Endometrial microvascular endothelial cells (primary cell): ENCODE measurements around the gene FCN1. TPM values are rescaled to one million over a fixed set of nuclear protein-coding genes. Genes with fewer than 3 reads are reported as not detected.

Source experiments
- in situ Hi-C: cut with HindIII; loops from 2 replicates; pipeline ENCODE4 v1.10.0; 2017; ENCODE audit warnings: low sequenced_read_pairs, low pct_unique_long_range_greater_than_20kb; ENCODE audit errors: inconsistent ontology term
- total RNA-seq: library from RNA; depleted of rRNA; stranded (reverse); fragments of >200 nt; gene quantifications from one replicate; pipeline ENCODE4 v1.2.3, GENCODE V29; 2015; ENCODE audit errors: inconsistent ontology term

The FCN1 gene
- total RNA-seq, 1 donor from 2014 or later, result not detected

DNA sequence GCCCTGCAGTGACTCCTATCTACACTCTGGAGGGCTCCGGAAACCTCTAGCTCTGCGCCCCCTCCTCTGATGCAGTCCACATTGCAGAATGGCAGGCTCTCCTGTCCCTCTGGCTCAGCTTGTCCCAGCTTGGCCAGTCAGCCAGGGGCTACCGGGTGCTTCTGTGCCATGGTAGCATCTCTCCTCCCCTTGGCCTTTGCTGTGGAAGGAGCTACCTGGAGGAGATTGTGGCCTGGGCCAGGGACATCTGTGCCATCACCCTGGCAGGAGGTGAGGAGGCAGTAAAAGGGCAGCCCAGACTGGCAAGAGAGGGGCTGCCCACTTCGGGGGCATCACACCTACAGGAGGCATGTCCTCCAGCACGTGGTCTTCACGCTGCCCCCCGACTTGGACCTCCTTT is 38.1 kb upstream of the FCN1 start:
- in situ Hi-C loops, result no loop called here

DNA sequence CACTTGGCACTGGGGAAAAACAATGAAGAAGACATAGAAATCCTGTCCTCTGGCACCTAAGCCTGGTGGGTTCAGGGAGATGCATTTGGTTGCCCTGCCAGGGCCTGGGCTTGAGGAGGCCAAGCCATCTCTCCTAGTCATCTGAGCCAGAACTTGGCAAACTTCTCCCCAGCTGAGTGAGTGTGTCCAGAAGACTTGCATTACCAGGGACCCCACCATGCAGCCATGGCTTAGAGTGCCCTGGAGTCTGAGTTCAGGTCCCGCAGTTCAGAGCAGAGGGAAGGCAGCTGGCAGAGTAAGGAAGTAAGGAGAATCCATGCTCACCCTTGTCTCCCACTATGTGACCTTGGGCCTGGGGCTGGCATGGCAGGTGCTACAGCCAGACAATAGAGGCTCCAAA is 37.4 kb upstream of the FCN1 start:
- in situ Hi-C loops, result no loop called here

DNA sequence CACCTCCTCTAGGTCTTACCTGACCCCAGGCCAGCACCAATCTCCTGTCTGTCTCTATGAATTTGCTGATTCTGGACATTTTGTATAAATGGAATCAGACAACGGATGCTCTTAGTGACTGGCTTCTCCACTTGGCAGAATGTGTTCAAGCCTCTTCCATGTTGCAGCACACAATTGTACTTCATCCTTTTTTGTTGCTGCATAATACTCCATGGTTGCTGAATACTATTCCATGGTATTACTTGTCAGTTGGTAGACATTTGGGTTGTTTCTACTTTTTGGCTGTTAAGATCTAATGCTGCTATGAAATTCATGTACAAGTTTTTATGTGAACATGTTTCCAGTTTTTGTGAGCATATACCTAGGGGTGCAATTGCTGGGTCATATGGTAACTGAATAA is 34.3 kb upstream of the FCN1 start:
- in situ Hi-C loops, result no loop called here

DNA sequence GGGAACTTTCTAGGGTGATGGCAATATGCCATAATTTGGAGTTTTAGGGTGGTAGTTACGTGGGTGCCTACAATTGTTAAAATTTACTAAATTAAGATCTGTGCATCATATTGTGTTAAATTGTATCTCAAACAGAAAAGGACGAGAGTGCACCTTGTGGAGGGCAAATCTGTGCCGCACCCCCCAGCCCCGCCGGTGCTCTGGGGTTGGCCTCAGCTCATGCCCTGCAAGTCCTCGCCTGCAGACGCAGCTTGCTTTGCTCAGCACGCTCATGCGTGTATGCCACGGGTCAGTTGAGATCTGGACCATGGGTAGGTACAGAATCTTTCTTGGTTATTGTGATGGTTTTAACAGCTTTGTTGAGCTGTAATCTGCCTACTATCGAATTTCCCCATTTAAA is 33.7 kb upstream of the FCN1 start:
- in situ Hi-C loops, result no loop called here

DNA sequence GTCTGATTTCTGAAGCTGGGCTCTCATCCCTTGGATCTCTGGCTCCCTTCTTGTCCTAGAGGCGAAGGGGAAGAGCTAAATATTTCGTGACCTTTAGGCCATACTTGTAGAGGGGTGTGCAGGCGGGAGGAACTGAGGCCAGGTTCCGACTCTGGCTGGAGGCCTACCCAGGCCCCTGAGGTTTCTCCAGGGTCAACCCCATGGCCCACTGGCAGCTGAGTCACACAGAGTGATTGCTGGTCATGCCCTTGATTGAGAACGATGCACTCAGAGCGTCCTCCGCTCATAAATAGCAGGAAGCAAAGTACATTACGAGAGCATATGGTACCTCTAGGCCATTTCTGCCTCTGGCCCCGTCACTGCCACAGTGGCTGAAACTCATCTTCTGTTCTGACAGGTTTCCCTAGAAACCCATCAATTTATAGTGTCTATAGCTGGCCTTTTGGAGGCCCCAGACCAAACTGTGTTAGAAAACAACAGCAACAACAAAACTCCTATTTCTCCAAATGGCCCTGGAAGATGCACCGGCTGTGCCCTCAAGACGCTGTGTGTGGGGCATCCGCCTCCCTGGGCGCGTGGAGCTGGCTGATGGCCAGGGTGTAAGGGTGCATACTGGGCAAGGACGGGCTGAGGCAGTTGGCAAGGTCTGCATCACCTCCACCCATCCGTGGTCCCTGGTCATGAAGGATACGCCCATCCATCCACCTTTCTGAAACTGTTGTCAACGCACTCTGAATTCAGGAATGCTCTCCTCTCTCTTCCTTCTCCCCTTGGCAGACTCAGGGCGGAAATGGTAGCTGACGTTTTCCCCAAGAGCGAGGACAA is 32.9 kb upstream of the FCN1 start:
- in situ Hi-C loops, result no loop called here

DNA sequence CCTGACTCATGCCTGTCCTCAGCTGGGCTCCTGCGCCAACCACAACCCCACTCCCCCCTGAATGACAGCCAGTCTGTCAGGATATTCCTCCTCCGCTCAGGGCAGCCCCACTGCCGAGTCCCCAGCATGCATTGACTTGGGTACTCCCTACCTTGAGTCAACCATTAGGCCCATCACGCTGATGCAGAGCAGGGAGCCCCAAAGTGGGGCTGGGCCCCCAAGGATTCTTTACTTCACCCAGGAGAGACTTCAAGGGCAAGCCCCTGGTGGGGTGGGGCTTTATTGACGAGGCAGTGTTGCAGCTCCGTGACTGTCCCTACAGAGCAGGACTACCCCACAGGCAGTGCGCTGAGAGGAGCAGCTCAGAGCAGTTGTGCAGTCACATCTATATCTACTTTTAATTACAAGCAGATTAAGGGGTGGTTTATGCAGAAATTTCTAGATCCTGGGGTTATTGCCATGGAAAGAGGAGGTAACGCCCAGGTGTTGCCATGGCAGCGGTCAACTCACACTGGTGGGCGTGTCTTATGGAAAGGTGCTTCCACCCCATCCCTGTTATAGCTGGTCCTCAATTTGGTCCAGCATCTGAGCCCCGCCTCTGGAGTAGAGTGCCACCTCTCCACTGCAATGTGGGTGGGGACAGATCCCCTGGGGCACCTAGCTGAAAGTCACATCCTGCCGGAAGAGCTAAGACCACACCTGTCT is 32.1 kb upstream of the FCN1 start:
- in situ Hi-C loops, result no loop called here

DNA sequence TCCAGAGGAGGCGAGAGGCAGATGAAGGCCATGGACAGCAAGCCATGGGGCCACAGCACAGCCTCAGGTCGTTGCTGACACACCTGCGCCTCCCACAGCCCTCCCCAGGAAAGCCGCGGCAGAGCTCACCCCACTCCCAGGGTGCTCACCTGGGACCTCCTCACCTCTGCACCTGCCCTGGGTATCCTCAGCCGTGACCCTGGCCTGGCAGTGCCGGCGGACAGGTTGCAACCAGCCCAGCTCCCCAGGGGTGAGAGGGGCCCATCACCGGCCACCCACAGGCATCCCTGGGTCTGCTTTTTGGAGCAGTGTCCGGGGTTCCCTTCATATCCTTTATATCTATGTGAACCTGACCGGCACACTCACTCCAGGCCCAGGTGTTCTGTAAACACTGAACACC is 30.4 kb upstream of the FCN1 start:
- in situ Hi-C loops, result no loop called here

DNA sequence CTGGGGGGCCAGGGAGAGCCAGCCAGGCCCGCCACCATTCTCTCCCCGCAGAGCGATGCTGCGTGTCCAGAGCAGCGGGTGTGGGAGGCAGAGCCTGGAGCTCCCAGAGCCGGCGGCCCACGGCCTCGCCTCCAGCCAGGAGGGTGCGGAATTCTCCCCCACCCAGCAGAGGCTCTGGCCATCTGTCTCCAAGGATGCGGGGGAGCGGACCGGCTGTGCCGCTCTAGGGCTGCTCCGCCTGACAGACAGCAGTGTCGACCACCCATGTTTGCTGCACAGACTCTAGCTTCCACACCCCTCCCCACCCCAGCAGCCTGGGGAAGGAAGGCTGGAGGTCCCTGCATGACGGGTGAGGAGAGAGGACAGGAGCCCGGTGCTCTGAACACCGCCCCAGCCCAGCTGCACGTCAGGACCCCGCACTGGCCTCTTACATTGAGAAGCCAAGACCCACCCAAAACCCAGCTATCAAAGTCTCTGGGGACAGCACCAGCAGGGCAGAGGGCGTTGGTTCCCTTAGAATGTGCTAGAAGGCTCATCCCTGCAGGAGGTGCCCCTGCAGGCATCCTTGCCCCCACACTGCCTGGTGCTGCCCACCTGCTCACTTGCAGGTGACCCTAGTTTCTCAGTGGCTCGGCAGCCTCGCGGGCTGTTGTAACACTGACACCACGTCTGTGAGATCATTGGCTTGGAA is 29.7 kb upstream of the FCN1 start:
- in situ Hi-C loops, result no loop called here

DNA sequence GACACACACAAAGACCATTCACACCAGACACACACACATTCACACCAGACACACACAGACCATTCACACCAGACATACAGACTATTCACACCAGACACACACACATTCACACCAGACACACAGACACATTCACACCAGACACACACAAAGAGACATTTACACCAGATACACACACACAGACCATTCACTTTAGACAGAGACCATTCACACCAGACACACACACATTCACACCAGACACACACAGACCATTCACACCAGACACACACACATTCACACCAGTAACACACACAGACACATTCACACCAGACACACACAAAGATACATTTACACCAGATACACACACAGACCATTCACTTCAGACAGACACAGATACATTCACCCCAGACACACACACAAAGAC is 29.0 kb upstream of the FCN1 start:
- in situ Hi-C loops, result no loop called here

DNA sequence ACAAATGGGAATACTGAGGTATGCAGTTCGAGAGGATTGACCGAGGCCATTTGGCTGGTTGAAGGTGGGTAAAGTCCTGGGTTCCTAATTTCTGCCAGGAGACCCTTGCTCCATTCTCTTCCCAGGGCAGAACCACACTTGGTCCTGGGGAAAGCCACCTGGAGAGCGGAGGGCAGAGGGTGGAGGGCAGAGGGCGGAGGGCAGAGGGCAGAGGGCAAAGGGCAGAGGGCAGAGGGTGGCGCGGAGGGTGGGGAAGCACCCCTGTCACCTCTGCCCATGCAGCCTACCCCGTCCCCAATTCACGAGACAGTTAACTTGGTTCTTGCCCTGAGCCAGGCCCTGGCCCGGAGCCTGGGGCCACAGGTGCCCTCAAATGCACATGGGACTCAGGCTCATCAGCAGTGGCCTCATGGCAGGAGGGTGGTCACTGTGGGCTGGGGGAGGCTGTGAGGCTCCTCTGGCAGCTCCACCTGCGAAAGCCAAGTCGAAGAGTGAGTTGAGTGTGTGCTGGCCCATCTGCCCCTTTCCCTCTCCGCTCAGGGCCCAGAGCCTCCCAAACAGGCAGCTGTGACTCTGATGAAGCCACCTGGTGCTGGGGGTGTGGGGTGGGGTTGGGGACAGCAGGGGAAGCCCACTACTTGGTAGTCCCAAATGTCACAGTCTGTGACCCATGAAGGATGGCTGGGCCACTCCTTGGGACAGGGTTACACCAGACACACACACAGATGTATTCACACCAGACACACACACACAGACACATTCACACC is 28.0 kb upstream of the FCN1 start:
- in situ Hi-C loops, result no loop called here

DNA sequence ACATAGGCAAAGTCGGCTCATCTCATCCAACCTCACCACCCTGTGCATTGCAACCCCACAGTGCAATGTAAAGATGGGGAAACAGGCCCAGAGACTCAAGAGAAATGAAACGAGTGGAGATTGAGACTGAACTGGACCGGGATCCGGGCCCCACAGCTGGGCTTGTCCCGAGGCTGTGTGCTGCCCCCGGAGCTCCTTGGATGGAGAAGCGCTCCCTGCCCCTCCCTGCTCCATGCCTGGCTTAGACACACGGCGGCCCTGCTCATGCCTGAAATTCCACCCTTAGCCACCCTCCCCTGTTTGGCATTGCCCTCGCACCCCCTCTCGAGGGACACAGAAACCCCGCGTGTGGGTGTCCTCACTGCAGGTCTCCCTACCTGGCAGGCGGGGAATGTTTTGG is 27.2 kb upstream of the FCN1 start:
- in situ Hi-C loops, result no loop called here

DNA sequence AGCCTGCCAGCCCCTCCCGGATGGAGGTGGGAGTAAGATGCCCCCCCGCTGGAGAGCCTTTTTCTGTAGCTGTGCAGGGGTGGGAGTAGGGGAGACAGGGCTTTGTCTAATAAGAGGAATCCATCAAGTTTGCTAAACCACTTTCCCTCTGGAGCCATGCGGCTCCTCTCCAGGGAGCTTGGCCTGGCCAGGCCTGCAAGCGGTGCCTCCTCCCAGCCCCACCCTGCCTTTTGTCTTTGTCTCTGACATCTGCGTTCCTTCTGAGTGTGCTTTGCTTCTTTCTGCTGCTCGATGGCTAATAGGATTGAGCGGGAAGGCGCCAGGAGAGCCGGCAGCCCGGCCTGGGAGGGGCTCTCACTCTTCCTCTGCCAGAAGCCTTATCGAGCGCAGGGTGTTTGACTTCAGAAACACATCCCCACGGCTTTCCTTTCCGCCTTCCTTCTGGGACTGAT is 26.7 kb upstream of the FCN1 start:
- in situ Hi-C loops, result no loop called here

DNA sequence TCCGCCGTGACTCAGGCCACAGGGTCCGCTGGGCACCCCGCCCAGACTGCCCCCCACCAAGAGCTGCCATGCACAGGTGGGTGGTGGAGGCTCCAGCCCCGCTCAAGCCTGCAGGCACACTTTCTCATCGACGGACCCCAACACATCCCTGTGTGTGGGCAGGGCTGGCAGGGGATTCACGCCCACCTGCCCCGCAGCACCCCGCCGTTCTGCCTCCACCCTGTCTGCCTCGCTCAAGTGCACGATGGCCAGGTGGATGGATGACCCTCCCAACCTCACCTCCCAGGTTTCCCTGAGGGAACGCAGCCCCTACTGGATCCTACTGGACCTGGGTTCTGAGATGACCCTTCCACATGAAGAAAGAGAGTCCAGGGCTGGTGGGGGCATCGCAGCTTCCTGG is 26.1 kb upstream of the FCN1 start:
- in situ Hi-C loops, result no loop called here

DNA sequence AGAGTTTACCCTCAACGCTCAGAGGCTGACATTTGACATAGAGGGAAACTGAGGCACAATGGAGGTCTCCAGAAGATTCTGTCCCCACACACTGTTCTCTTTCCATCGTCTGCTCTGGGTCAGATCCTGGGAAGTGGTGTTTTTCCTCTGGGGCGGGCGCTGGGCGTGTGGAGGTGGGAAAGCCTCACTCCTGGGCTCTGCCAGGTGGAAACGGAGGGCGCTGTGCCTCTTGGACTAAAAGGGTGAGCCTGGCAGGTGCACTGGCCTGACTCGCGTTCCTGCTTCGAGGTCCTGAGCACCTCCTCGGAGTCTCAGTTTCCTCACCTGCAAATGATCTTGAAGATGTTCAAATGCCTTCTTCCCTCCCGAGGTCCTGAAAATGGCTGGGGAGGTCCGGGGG is 25.7 kb upstream of the FCN1 start:
- in situ Hi-C loops, result no loop called here

DNA sequence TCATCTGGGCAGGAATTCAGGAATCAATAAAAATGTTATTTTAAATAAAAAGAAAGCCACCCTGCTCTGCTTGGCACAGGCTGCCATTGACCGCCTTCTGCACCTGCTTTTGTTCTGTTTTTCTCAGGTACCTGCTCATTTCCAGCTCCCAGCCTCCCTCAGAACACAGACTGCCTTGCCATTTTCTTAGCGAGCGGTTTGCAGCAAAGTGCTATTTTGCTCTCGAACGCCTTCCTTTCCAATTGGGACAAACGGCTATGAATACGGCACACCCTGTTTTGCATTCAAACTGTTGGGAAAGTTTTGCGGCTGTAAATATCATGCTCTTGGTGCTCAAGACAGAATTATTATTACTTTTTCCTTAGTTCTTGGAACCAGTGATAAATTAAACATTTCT is 25.1 kb upstream of the FCN1 start:
- in situ Hi-C loops, result no loop called here

DNA sequence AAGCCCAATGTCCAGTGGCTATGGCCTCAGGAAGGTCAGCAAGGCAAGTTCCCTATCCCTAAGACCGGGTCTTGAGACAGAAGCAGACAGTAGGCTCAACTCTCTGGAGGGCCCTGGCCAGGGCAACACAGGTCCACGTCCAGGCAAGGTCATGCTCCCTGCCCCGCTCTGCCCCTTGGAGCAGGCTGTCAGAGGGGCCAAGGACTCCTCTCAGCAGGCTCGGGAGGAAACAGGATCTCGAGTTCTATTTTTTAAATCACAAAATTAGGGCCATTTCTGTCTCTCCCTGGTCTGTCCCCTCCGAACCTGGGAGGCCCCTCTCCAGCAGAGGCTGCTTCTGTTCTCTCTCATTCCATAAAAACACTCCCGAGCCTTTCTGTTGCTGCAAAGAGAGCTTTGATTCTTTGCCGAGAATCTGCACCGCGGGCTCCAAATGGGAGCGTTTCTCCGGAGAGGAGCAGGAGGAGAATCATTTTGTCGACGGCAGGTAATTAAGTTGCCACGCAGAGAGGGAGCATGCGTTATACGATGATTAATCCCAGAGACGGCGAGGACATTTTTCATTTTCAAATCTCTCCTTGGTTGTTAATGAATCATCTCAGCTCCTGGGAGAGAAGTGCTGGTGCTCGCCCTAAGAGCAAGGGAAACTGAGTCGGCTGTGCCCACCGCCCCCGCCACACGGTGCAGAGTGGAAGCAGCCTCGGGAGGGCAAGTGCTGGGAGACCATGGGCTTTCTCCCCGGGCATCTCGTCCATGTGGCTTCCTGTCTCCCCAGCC is 24.5 kb upstream of the FCN1 start:
- in situ Hi-C loops, result no loop called here

DNA sequence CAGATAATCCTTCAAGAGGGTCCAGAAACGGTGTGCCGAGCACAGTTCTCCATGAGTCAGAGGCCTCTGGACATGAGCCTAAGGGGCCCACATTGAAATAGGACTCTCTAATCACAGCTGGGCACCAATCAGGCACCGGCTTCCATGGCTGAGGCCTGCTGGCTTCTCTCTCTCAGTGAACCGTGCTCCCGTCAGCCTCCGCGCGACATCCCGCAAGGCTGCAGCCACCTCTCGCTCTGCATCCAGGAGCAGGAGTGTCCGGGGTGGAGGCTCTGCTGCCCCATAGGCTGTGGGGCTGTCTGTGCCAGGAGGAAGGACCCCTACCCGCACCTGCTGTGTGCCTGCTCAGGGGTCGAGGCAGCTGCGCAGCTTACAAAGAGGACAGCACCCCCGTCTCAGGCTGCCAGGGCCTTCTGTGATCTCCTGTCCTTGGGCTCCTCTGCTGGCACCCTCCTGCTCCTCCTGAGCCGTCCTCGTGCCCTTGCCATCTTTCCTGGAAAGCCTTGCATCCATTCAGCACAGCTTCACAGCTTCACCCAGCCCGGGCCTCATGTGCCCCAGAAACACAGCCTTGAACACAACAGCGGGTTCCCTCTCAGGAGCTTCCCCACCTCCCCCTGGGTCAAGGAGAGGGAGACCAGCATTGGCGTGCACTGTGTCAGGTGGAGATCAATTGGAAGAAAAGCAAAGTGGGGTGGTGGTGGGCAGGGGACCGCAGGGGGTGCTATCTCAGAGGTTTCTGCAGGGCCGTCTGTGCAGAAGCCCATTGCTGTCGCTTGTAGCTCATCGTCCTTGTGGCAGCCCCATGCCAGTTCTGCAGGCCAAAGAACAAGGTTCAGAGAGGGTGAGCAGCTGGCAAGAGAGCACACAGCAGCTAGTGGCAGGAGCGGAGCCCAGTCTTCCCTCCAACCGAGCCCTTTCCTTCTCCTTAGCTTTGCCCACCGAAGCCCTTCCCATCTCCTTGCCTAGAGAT is 22.8 kb upstream of the FCN1 start:
- in situ Hi-C loops, result no loop called here
